ENCODE measurements around the gene MAP3K1.
A peak's percentile ranks its signal among the peaks of the same experiment; 100 is the strongest.

MAP3K1 gene

DNA sequence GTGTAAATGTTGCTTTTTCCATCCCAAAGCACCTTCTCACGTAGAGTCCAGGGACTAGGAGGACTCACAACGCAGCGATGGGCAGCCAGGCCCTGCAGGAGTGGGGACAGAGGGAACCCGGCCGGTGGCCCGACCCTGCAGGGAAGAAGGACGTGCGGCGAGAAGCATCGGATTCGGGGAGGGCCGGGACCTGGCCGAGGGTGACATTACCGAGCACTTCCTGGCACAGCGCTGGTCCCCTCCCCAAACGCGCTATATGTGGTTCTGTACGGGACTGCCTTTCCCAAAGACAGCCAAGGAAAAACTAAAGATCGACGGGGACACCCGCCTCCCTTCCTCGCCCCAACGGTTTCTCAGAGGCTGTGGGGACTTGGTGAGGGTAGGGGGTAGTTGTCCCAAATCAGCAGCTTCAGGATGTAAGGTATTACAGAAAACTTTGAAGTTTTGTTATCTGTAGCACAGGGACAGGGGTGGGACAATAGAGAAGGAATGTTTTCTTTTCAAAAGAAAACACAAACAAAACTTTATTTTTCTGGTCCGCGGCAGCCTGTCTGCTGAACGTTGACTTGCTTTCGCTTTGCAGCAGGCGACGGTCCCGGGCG, 887 bp upstream of the MAP3K1 start:
- Histone ChIP-seq H2AFZ (ENCODE audit: low read length) (peak overlapping the region; percentile 93), H3K9ac (ENCODE audit: low read depth, low read length, poor library complexity, severe bottlenecking) (peak overlapping the region; percentile 89)

DNA sequence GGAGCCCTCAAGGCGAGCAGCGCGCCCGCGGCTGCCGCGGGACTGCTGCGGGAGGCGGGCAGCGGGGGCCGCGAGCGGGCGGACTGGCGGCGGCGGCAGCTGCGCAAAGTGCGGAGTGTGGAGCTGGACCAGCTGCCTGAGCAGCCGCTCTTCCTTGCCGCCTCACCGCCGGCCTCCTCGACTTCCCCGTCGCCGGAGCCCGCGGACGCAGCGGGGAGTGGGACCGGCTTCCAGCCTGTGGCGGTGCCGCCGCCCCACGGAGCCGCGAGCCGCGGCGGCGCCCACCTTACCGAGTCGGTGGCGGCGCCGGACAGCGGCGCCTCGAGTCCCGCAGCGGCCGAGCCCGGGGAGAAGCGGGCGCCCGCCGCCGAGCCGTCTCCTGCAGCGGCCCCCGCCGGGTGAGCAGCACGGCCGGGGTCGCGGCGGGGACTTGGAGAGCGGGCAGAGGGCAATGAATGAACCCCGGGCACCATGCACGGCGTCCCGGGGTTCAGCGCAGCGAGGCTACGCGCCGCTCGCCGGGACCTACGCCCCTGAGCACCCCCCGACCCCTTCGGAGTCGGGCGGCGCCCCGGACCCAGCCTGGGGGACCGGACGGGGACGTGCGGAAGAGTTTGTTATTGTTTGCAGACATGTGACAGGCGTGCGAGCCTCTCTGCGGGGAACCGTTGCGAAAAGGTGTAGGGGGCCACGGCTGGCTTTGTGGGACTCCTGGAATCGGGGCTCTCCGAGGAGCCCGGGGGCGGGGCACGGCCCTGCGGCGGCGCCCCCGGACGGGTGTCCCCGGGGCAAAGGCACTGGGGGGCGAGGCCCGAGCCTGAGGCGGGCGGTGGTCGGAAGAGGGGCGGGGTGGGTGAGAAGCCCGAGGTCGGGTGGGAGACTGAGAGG, 553 bp downstream of the MAP3K1 start:
- peak overlapping the region; percentile 89 for H3K9ac ChIP-seq (ENCODE audit: low read depth, low read length, poor library complexity, severe bottlenecking)
- no peaks in the 10 kb centered on the region for H3K9me3 ChIP-seq (ENCODE audit: insufficient read depth, low read depth, low read length)
- peaks cover 3% of the 10 kb centered on the region; the same call in 1 of the 2 replicates for H3F3A ChIP-seq (ENCODE audit: low read depth)
- H2AFZ ChIP-seq (ENCODE audit: low read length): peak overlapping the region; percentile 53
- H3K4me2 ChIP-seq (ENCODE audit: low read depth, low read length, poor library complexity, severe bottlenecking): peak overlapping the region; percentile 97
- H3K27me3 ChIP-seq (ENCODE audit: insufficient read depth, low read length, poor library complexity, severe bottlenecking): peaks cover 7% of the 10 kb centered on the region
- H3K9me2 ChIP-seq (replicated peaks; ENCODE audit: low read depth, low read length): no peaks in the 10 kb centered on the region
- peak overlapping the region; percentile 94 for H3K4me3 ChIP-seq (ENCODE audit: low read length, poor library complexity, severe bottlenecking)
- TF ChIP-seq, protein P1, sequence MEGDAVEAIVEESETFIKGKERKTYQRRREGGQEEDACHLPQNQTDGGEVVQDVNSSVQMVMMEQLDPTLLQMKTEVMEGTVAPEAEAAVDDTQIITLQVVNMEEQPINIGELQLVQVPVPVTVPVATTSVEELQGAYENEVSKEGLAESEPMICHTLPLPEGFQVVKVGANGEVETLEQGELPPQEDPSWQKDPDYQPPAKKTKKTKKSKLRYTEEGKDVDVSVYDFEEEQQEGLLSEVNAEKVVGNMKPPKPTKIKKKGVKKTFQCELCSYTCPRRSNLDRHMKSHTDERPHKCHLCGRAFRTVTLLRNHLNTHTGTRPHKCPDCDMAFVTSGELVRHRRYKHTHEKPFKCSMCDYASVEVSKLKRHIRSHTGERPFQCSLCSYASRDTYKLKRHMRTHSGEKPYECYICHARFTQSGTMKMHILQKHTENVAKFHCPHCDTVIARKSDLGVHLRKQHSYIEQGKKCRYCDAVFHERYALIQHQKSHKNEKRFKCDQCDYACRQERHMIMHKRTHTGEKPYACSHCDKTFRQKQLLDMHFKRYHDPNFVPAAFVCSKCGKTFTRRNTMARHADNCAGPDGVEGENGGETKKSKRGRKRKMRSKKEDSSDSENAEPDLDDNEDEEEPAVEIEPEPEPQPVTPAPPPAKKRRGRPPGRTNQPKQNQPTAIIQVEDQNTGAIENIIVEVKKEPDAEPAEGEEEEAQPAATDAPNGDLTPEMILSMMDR (conservative IDR thresholded peaks at IDR 0.05; ENCODE audit: low read length): no peak
- no peak for TF ChIP-seq EZH2phosphoT487 (IDR thresholded peaks at IDR 0.05; ENCODE audit: borderline replicate concordance)
- peaks cover 46% of the 10 kb centered on the region for H4K20me1 ChIP-seq (ENCODE audit: insufficient read depth, low read length, poor library complexity, severe bottlenecking)
- H3K4me1 ChIP-seq (ENCODE audit: insufficient read depth, low read length, poor library complexity, severe bottlenecking): peaks cover 59% of the 10 kb centered on the region
- H3K79me2 ChIP-seq (ENCODE audit: insufficient read depth, low read length): peaks cover 54% of the 10 kb centered on the region
- H3K36me3 ChIP-seq (ENCODE audit: insufficient read depth, low read length): no peaks in the 10 kb centered on the region

More for the DNA sequence above, 887 bp upstream of the MAP3K1 start:
- Histone ChIP-seq H3F3A (ENCODE audit: low read depth) (peaks cover 3% of the 10 kb centered on the region; the same call in 1 of the 2 replicates), H3K9me3 (ENCODE audit: insufficient read depth, low read depth, low read length) (no peaks in the 10 kb centered on the region), H3K27me3 (ENCODE audit: insufficient read depth, low read length, poor library complexity, severe bottlenecking) (peaks cover 7% of the 10 kb centered on the region), H4K20me1 (ENCODE audit: insufficient read depth, low read length, poor library complexity, severe bottlenecking) (peaks cover 32% of the 10 kb centered on the region), H3K4me3 (ENCODE audit: low read length, poor library complexity, severe bottlenecking) (peak overlapping the region; percentile 94), H3K9me2 (replicated peaks; ENCODE audit: low read depth, low read length) (no peaks in the 10 kb centered on the region), H3K4me1 (ENCODE audit: insufficient read depth, low read length, poor library complexity, severe bottlenecking) (peaks cover 46% of the 10 kb centered on the region), H3K4me2 (ENCODE audit: low read depth, low read length, poor library complexity, severe bottlenecking) (peak overlapping the region; percentile 76), H3K36me3 (ENCODE audit: insufficient read depth, low read length) (no peaks in the 10 kb centered on the region), H3K79me2 (ENCODE audit: insufficient read depth, low read length) (peaks cover 40% of the 10 kb centered on the region)
- TF ChIP-seq EZH2phosphoT487 (IDR thresholded peaks at IDR 0.05; ENCODE audit: borderline replicate concordance): no peak
- TF ChIP-seq, protein P1 (conservative IDR thresholded peaks at IDR 0.05; ENCODE audit: low read length): no peak

DNA sequence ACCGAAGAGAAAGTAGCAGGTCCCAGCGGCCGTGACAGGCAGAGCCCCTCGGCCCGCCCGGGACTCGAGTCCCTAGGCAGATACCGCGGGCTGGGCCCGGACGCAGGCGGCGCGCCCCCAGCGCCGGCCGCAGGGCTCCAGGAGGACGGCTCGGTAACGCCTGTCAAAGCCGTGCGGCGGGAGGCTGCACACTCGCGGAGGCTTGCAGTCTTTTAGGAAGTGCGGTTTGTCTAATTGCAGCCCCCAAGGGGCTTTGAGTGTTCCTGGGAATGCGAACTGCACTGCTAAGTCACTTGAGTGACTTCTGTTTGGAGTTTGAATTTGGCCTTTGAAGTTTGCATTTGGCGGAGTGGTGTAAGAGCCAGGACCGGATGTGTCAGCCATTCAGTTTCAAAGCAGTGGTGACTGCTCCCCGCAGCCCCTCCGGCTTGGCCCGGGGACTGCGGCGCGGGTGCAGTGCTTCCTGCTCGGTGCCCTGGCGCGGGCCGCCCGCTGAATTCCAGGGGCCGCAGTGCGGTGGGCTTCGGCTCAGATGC, 1.3 kb downstream of the MAP3K1 start:
- peaks cover 7% of the 10 kb centered on the region for H3K27me3 ChIP-seq (ENCODE audit: insufficient read depth, low read length, poor library complexity, severe bottlenecking)
- no peaks in the 10 kb centered on the region for H3K9me2 ChIP-seq (replicated peaks; ENCODE audit: low read depth, low read length)
- H3K4me2 ChIP-seq (ENCODE audit: low read depth, low read length, poor library complexity, severe bottlenecking): peak overlapping the region; percentile 97
- peak overlapping the region; percentile 94 for H3K4me3 ChIP-seq (ENCODE audit: low read length, poor library complexity, severe bottlenecking)
- no peaks in the 10 kb centered on the region for H3K36me3 ChIP-seq (ENCODE audit: insufficient read depth, low read length)
- TF ChIP-seq EZH2phosphoT487 (IDR thresholded peaks at IDR 0.05; ENCODE audit: borderline replicate concordance): no peak
- TF ChIP-seq, protein P1 (conservative IDR thresholded peaks at IDR 0.05; ENCODE audit: low read length): no peak; the same call in 1 of the 2 replicates
- peaks cover 65% of the 10 kb centered on the region for H3K4me1 ChIP-seq (ENCODE audit: insufficient read depth, low read length, poor library complexity, severe bottlenecking)
- peaks cover 3% of the 10 kb centered on the region; the same call in 1 of the 2 replicates for H3F3A ChIP-seq (ENCODE audit: low read depth)
- no peaks in the 10 kb centered on the region for H3K9me3 ChIP-seq (ENCODE audit: insufficient read depth, low read depth, low read length)
- H3K79me2 ChIP-seq (ENCODE audit: insufficient read depth, low read length): peaks cover 61% of the 10 kb centered on the region
- peak overlapping the region; percentile 53 for H2AFZ ChIP-seq (ENCODE audit: low read length)
- H3K9ac ChIP-seq (ENCODE audit: low read depth, low read length, poor library complexity, severe bottlenecking): peak overlapping the region; percentile 89
- H4K20me1 ChIP-seq (ENCODE audit: insufficient read depth, low read length, poor library complexity, severe bottlenecking): peaks cover 53% of the 10 kb centered on the region

Measured in Loucy (cell line).